Activated T-cell treated with anti-CD3 and anti-CD28 coated beads for 1 hour (primary cell): ENCODE results near the gene OGA.

Experiments
- DNase-seq: peaks from one replicate; pipeline ENCODE4 v3.0.0-alpha.2; 2020; ENCODE audit warnings: low read depth

Gene OGA

DNA sequence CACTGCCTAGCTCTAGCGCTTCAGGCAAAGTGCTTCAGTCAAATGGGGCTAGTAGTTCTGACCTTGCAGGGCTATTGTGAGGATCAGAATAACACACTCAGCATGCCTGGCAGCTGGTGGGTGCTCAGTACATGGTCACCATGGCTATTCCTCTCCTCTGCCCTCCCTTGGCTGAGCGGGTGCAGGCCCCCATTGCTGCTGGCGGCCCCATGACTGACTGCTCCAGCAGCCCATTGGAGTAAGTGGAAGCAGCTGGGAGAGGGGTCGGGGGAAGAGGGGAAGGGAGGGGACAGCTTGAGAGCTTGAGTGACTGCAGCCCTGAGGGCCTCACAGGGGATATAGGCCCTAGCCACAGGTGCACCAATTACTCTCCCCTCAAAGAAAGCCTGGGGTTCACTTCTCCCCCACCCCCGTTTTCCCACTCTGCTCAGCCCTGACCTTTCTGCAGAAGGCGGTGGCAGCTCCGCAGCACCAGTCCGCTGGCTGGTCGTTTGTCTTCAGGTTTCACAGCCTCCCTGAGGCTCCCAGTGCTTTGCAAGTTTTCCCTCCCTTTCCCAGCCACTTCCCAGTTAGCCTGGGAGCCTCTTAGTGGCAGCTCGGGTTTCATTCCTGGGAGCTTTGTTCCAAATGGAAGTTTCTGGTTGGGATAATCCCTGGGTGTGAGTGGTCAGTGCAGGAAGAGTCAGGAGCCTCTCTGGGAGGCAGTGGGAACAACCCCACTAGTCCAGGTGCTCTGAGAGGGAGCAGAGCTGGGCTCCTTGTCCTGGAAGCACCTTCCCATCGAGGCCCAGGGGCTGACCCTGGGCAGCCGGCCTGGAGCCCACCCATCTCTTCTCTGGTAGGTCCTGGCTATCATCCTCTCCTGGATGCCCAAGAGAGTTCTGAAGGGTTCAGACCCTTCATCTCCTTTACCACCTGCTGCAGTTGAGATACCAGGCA lies 58.7 kb downstream of the OGA start:
- no peak for DNase-seq

DNA sequence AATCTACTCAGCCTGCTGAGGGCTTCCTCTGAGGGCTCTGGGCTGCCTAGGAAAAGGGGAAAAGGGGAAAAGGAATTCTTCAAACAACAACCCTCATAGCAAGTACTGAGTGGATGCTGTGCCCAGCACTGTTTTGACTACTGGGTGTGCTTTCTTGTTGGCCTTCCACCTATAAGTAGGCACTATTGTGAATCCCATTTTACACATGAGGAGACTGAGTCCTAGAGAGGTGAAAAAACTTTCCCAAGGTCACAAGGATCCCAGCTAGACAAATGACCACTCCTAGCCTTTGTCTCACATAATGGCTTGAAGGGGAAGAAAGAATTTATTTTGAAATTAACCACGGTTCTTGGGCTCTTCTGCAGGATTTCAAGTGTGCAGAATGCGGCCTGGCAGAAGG lies 59.4 kb downstream of the OGA start:
- DNase-seq, result no peak

DNA sequence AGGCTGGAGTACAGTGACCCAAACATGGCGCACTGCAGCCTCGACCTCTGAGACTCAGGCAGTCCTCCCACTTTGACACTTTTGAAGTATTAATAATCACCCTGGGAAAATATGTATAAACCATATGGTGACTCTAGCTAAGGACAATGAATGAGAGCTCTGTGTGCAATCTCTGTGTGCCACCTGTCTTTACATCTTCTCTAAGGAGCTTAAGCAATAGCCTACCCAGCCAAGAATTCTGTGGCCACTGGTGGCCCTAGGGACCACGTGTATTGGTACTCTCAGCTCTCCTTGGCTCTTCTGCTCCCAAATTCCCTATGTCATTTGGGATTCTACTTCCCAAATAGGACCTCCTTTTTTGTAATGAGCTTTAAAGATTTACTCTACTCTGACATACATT lies 66.0 kb downstream of the OGA start:
- no peak for DNase-seq

DNA sequence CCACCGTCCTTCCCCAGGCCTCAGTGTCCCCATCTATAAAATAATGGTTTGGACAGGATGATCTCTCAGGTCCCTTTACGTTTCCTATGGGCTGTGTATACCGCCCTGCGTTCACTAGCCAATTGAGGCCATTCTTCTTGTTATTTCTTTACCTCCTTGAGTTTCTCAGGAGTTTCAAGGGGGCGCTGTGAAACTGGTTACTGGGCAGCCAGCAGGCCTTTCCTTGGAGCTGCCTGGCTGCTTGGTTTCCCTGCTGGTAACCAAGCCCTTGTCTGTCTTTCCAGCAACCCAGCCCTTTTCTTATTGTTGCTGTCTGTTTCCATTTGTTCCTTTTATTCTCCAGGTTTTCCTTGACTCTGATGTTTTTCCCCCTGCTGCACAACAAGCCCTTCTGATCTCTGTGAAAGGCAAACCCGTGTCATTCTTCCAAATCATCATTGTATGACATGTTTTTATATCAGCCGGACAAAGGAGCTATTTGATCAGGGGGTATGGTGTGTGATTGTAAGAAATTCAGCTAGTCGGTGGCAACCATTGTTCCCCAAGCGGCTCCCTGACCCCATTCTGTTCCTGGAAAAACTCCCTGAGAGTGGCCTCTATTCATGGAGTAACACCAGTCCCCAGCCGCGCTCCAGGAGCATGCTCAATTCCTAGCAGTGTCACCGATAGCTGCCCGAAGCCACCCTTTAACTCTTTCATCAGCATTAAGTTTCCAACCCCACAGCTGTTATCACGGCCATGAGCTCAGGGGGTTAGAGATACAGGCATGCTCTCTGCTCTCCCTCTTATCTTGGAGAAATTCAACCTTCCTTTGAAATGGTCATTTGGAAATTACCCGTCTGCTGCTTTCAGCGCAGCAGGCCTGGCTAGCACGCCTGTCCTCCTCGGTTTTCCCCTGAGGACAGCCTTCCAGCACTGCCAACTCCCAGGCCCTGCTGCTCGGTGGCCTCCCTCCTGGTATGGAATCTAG lies 68.9 kb downstream of the OGA start:
- no peak for DNase-seq

DNA sequence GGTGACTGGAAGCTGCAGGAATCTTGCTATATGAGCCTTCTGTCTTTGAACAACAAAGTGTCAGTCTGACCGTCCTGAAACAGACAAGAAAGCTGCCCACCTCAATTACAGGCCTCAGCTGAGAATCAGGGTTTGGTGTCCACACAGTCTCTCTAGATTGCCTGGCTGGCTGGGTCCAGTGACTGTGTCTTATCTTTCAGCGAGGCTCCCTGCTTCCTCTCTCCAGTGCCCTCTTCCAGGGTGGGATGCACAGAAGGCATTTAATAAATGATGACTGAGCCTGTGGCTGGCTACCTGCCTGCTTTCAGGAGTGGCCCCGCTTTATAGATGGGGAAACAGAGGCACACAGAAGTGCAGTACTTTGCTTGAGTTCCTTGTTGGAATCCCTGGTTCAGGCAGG lies 69.7 kb downstream of the OGA start:
- DNase-seq, result no peak

DNA sequence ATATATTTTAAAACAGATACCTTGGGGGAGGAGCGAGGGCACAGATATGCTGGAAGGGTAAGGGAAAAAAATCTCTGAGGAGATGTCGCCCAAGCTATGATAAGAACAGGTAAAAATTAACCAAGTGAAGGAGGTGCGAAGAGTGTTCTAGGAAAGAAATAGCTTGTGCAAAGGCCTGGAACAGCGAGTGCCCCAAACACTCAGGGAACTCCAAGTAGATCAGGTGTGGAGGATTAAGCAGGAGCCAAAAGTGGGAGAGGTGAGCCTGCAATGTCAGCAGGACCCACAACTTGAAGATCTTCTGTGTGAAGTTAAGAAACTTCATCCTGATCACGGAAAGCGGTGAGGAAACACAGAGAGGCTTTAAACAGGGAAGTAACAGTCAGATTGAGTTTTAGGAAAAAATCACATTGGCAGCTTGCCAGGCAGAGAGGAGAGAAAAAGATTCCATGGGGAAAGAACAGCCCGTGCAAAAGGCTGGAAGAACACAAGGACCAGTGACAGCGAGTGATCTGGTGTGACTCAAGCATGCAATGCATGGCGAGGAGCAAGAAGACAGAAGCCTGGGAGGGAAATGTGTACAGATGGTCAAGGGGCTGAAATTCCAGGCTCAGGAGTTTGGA lies 73.1 kb downstream of the OGA start:
- no peak for DNase-seq

DNA sequence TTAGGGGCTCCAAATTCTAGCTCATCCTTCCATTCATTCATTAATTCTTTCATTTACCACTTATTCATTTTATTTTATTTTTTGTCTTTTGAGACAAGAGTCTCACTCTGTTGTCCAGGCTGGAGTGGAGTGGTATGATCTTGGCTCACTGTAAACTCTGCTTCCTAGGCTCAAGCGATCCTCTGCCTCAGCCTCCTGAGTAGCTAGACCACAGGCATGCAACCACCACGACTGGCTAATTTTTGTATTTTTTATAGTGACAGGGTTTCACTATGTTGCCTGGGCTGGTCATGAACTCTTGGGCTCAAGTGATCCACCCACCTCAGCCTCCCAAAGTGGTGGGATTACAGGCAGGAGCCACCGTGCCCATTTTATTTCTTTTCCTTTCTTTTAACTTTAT lies 74.0 kb downstream of the OGA start:
- no peak for DNase-seq

DNA sequence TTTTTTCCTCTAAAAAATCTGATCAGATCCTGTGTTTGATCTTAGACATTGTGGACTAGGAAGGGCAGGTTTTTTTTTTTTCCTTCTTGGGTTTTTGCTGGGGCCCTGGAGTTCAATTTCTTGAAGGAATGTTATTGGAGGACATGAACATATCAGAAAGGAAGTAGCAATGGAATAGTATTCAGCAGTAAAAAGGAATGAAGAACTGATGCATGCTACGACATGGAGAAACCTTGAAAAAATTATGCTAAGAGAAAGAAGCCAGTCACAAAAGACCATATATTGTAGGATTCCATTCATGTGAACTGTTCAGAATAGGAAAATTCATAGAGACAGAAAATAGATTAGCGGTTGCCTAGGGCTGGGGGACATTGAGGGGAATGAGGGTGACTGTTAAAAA lies 76.3 kb downstream of the OGA start:
- DNase-seq, result no peak

DNA sequence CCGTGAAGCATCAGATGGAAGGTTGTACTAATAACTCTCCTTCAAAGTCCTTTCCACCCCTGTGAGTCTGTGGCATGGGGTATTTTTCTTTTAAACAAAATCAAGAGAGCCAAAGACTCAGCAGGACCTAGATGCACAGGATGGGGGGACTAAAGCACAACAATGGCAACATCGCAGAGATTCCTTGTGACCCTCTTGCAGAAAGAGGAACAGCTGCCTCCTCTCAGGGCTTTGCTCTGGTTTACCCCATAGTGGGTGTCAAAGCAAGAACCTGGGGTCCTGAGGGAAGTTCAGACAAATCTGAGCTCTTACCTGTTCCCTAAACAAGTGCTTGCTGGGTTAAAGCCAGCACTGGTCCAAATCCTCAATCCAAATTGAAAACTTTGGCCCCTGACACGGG lies 81.6 kb downstream of the OGA start:
- DNase-seq, result no peak
